Keratinocyte (primary cell): ENCODE results near the gene ABHD8. TPM values are rescaled to one million over a fixed set of nuclear protein-coding genes. Genes with fewer than 3 reads are reported as not detected.
A peak's percentile ranks its signal among the peaks of the same experiment; 100 is the strongest.

ENCODE experiments used
- DNase-seq: peaks from one replicate; pipeline ENCODE4 v3.0.0-alpha.2; 2011; ENCODE audit warnings: low read depth, missing footprints, low spot score
- FAIRE-seq: peaks from 2 replicates; lab custom pipeline; 2011; peaks lifted over from hg19 to GRCh38; lab: Jason Lieb, UNC
- H2AFZ ChIP-seq: 2 replicates; pipeline ENCODE4 v1.6.0; 2012; ENCODE audit warnings: low read length, control low read depth, inconsistent platforms; ENCODE audit not compliant: control insufficient read depth
- H3K27ac ChIP-seq: 2 replicates; pipeline ENCODE4 v1.5.1; 2011; ENCODE audit warnings: low read length; ENCODE audit not compliant: control insufficient read depth, insufficient read depth
- H3K27me3 ChIP-seq: 3 replicates; pipeline ENCODE4 v1.6.0; 2011; ENCODE audit warnings: low read length; ENCODE audit not compliant: control insufficient read depth, insufficient read depth; ENCODE audit errors: extremely low read depth
- H3K36me3 ChIP-seq, 2 experiments: 2 replicates in 1 of 2; 3 replicates in 1 of 2; pipeline ENCODE4 v1.5.1; 2011; ENCODE audit warnings: low read length in 2 of 2, mild to moderate bottlenecking in 1 of 2; ENCODE audit not compliant: control insufficient read depth in 2 of 2, insufficient read depth in 2 of 2; ENCODE audit errors: extremely low read depth in 1 of 2
- H3K4me1 ChIP-seq: 3 replicates; pipeline ENCODE4 v1.5.1; 2011; ENCODE audit warnings: low read length; ENCODE audit not compliant: control insufficient read depth, insufficient read depth; ENCODE audit errors: extremely low read depth
- H3K4me2 ChIP-seq: 3 replicates; pipeline ENCODE4 v1.6.0; 2011; ENCODE audit warnings: low read depth, low read length; ENCODE audit not compliant: control insufficient read depth, insufficient read depth; ENCODE audit errors: extremely low read depth
- H3K4me3 ChIP-seq, 3 experiments: fragments of 200-600 bp in 1 of 3; sonication (generic) in 1 of 3; 2 replicates in 2 of 3; 3 replicates in 1 of 3; pipeline ENCODE4 v1.5.1; 2011 to 2016; ENCODE audit warnings: low read length in 3 of 3, mild to moderate bottlenecking in 3 of 3, control low read depth in 2 of 3, inconsistent platforms in 1 of 3, low read depth in 1 of 3, mixed read lengths in 1 of 3, mixed run types in 1 of 3, moderate library complexity in 1 of 3; ENCODE audit not compliant: control insufficient read depth in 2 of 3, insufficient read depth in 2 of 3; ENCODE audit errors: extremely low read depth in 1 of 3
- H3K79me2 ChIP-seq: 2 replicates; pipeline ENCODE4 v1.6.0; 2012; ENCODE audit warnings: low read length; ENCODE audit not compliant: control insufficient read depth, insufficient read depth
- H3K9ac ChIP-seq: 3 replicates; pipeline ENCODE4 v1.6.0; 2011; ENCODE audit warnings: low read length; ENCODE audit not compliant: control insufficient read depth, insufficient read depth; ENCODE audit errors: extremely low read depth
- H3K9me1 ChIP-seq: 3 replicates; pipeline ENCODE4 v1.6.0; 2011; ENCODE audit warnings: low read length; ENCODE audit not compliant: control insufficient read depth, insufficient read depth; ENCODE audit errors: extremely low read depth
- H3K9me3 ChIP-seq: 2 replicates; pipeline ENCODE4 v1.5.1; 2012; ENCODE audit warnings: low read depth, low read length; ENCODE audit not compliant: control insufficient read depth
- H4K20me1 ChIP-seq: 3 replicates; pipeline ENCODE4 v1.6.0; 2011; ENCODE audit warnings: low read length; ENCODE audit not compliant: control insufficient read depth, insufficient read depth; ENCODE audit errors: extremely low read depth
- CTCF ChIP-seq, 3 experiments: IDR thresholded peaks in 1 of 3; conservative IDR thresholded peaks in 1 of 3; optimal IDR thresholded peaks in 1 of 3; 2 replicates in 2 of 3; 3 replicates in 1 of 3; pipeline versions ENCODE3 to v1.5.1; 2011; ENCODE audit warnings: low read length in 3 of 3, mild to moderate bottlenecking in 3 of 3, moderate library complexity in 2 of 3, control low read depth in 1 of 3, inconsistent platforms in 1 of 3; ENCODE audit not compliant: insufficient read depth in 2 of 3; ENCODE audit errors: extremely low read depth in 1 of 3
- EZH2 ChIP-seq: IDR thresholded peaks from one replicate; pipeline ENCODE4 v1.6.1; 2012; ENCODE audit warnings: inconsistent platforms, mild to moderate bottlenecking, low read length, moderate library complexity
- dilution Hi-C: fragments of 300-500 bp; cut with MboI; formaldehyde crosslinking; loops from one replicate; pipeline ENCODE4 v1.7.0; 2020; ENCODE audit warnings: low sequenced_read_pairs; ENCODE audit not compliant: extremely low pct_ligation_motif_present
- polyA plus RNA-seq, 5 experiments: library from polyadenylated mRNA; depleted of rRNA in 3 of 5; stranded (reverse) in 3 of 5; stranded (forward) in 1 of 5; unstranded in 1 of 5; fragments of >200 nt; gene quantifications; 1 replicate in 1 of 5; 2 replicates in 3 of 5; 3 replicates in 1 of 5; pipeline versions ENCODE4 v1.2.1 to v1.2.3, GENCODE V29; 2011 to 2012; ENCODE audit warnings: missing spikeins in 2 of 5, low read depth in 1 of 5, low replicate concordance in 1 of 5

The ABHD8 gene
- polyA plus RNA-seq, 1 donor (not counting 4 experiments of a cell fraction or from before 2014, with no cell fraction given), result 4.1 TPM

GRCh38 chr19:17245535-17245984 lies 57.7 kb downstream of the ABHD8 start, which contains the start of gene NR2F6:
Gene NR2F6, minus strand, starts transcription at chr19:17245919. Its CDS starts 699 bp downstream, at chr19:17245220.
- H2AFZ ChIP-seq, result peak within 1 kb of the TSS; percentile 37

GRCh38 chr19:17244618-17245534 lies 58.3 kb downstream of the ABHD8 start:
- FAIRE-seq, result no peak
- no peak for DNase-seq
- Histone ChIP-seq H3K9ac (peak overlapping the region; percentile 73), H3K4me1 (peaks cover 26% of the 10 kb centered on the region), H3K36me3 (no peaks in the 10 kb centered on the region), H4K20me1 (no peaks in the 10 kb centered on the region), H2AFZ (peak overlapping the region; percentile 37), H3K9me1 (no peaks in the 10 kb centered on the region), H3K27me3 (no peaks in the 10 kb centered on the region), H3K27ac (no peak overlapping the region), H3K4me3 (peak overlapping the region; percentile 82 to 92 (median 86)), H3K9me3 (no peaks in the 10 kb centered on the region), H3K79me2 (peaks cover 40% of the 10 kb centered on the region), H3K4me2 (peak overlapping the region; percentile 70)
- dilution Hi-C loops, result no loop called here
- TF ChIP-seq EZH2 (no peak), CTCF (optimal IDR thresholded peaks at IDR 0.05 in 1 of 3, IDR thresholded peaks at IDR 0.05 in 1 of 3, conservative IDR thresholded peaks at IDR 0.05 in 1 of 3; ENCODE audit: extremely low read depth in 1 of 3, insufficient read depth in 2 of 3, low read length in 3 of 3) (no peak)

More at GRCh38 chr19:17245535-17245984, 57.7 kb downstream of the ABHD8 start, which contains the start of gene NR2F6:
- Histone ChIP-seq H3K9ac (peak within 1 kb of the TSS; percentile 73), H3K4me1 (peaks cover 26% of the 10 kb centered on the region), H3K4me2 (peak within 1 kb of the TSS; percentile 76), H3K4me3 (peak within 1 kb of the TSS; percentile 82 to 92 (median 86)), H3K27me3 (no peaks in the 10 kb centered on the region), H3K79me2 (peaks cover 39% of the 10 kb centered on the region), H3K9me3 (no peaks in the 10 kb centered on the region), H3K9me1 (no peaks in the 10 kb centered on the region), H4K20me1 (no peaks in the 10 kb centered on the region), H3K27ac (no peak within 1 kb of the TSS), H3K36me3 (no peaks in the 10 kb centered on the region)
- FAIRE-seq, result no peak
- dilution Hi-C loops, result no loop called here
- no peak for TF ChIP-seq CTCF (optimal IDR thresholded peaks at IDR 0.05 in 1 of 3, IDR thresholded peaks at IDR 0.05 in 1 of 3, conservative IDR thresholded peaks at IDR 0.05 in 1 of 3; ENCODE audit: extremely low read depth in 1 of 3, insufficient read depth in 2 of 3, low read length in 3 of 3)
- no peak for TF ChIP-seq EZH2
- no peak for DNase-seq
